H1 (cell line): ENCODE results near the gene RAP2B. TPM values are rescaled to one million over a fixed set of nuclear protein-coding genes. Genes with fewer than 3 reads are reported as not detected.

ENCODE experiments used
- CTCF ChIA-PET: fragments of 300-600 bp; sonication (Branson Sonifier 250); formaldehyde crosslinking; loops from one replicate; lab custom pipeline; 2021; ENCODE audit not compliant: partially characterized antibody; lab: Charles Lee
- POLR2A ChIA-PET: fragments of 300-600 bp; sonication (Branson Sonifier 250); formaldehyde crosslinking; loops from one replicate; lab custom pipeline; 2021; ENCODE audit warnings: inconsistent platforms; ENCODE audit not compliant: partially characterized antibody; lab: Charles Lee
- DNase-seq, 2 experiments: peaks; one replicate each; pipeline versions ENCODE4 v3.0.0 to v3.0.0-alpha.2; 2010 to 2022; ENCODE audit warnings: low spot score in 2 of 2, low read depth in 1 of 2, mixed read lengths in 1 of 2
- FAIRE-seq: peaks from 2 replicates; lab custom pipeline; 2011; peaks lifted over from hg19 to GRCh38; lab: Jason Lieb, UNC
- H2AFZ ChIP-seq: 2 replicates; pipeline ENCODE4 v1.8.1; 2012; ENCODE audit warnings: low read length, inconsistent platforms
- H2AK5ac ChIP-seq: 2 replicates; pipeline ENCODE4 v1.6.1; 2013; ENCODE audit warnings: low read depth, low read length
- H2BK120ac ChIP-seq: replicated peaks from 2 replicates; pipeline ENCODE3; 2013; ENCODE audit warnings: low read depth, low read length, inconsistent platforms
- H2BK12ac ChIP-seq: 2 replicates; pipeline ENCODE4 v1.6.1; 2013; ENCODE audit warnings: low read depth, low read length
- H2BK15ac ChIP-seq: 2 replicates; pipeline ENCODE4 v1.6.1; 2013; ENCODE audit warnings: low read length
- H2BK20ac ChIP-seq: 2 replicates; pipeline ENCODE4 v1.6.1; 2013; ENCODE audit warnings: low read length
- H2BK5ac ChIP-seq: 2 replicates; pipeline ENCODE4 v1.6.1; 2013; ENCODE audit warnings: low read depth, low read length
- H3K14ac ChIP-seq: 2 replicates; pipeline ENCODE4 v1.6.1; 2013; ENCODE audit warnings: inconsistent platforms; ENCODE audit not compliant: insufficient read length
- H3K18ac ChIP-seq: 2 replicates; pipeline ENCODE4 v1.6.1; 2013; ENCODE audit warnings: low read length; ENCODE audit errors: extremely low read depth
- H3K23ac ChIP-seq: 2 replicates; pipeline ENCODE4 v1.6.1; 2013; ENCODE audit warnings: inconsistent platforms; ENCODE audit not compliant: insufficient read length
- H3K23me2 ChIP-seq: 2 replicates; pipeline ENCODE4 v1.6.1; 2013; ENCODE audit warnings: low read depth, low read length
- H3K27ac ChIP-seq: 2 replicates; pipeline ENCODE4 v1.6.1; 2011; ENCODE audit warnings: low read depth, low read length, inconsistent platforms
- H3K27me3 ChIP-seq, 4 experiments: replicated peaks in 1 of 4; 1 replicate in 1 of 4; 2 replicates in 3 of 4; pipeline versions ENCODE4 v1.6.1 to v1.8.1; 2011 to 2013; ENCODE audit warnings: low read length in 3 of 4, mild to moderate bottlenecking in 3 of 4, inconsistent platforms in 2 of 4, mixed read lengths in 2 of 4, moderate library complexity in 1 of 4; ENCODE audit not compliant: control insufficient read depth in 3 of 4, insufficient read depth in 3 of 4; ENCODE audit errors: extremely low read depth in 1 of 4
- H3K36me3 ChIP-seq, 4 experiments: 2 replicates each; pipeline versions ENCODE4 v1.6.1 to v1.8.1; 2011 to 2013; ENCODE audit warnings: mild to moderate bottlenecking in 4 of 4, low read length in 3 of 4, moderate library complexity in 2 of 4, control low read depth in 1 of 4, inconsistent platforms in 1 of 4; ENCODE audit not compliant: insufficient read depth in 4 of 4, control insufficient read depth in 2 of 4
- H3K4ac ChIP-seq: replicated peaks from 2 replicates; pipeline ENCODE3; 2013; ENCODE audit warnings: low read length, low read depth, mixed read lengths, inconsistent platforms; ENCODE audit not compliant: insufficient read length
- H3K4me1 ChIP-seq, 4 experiments: replicated peaks in 1 of 4; 1 replicate in 1 of 4; 2 replicates in 3 of 4; pipeline versions ENCODE4 v1.6.1 to v1.8.1; 2011 to 2013; ENCODE audit warnings: low read length in 3 of 4, inconsistent platforms in 2 of 4, mixed read lengths in 1 of 4; ENCODE audit not compliant: insufficient read depth in 4 of 4, control insufficient read depth in 3 of 4
- H3K4me2 ChIP-seq, 2 experiments: 2 replicates each; pipeline versions ENCODE4 v1.6.1 to v1.8.1; 2011 to 2013; ENCODE audit warnings: low read depth in 2 of 2, low read length in 2 of 2, control low read depth in 1 of 2, inconsistent platforms in 1 of 2, mild to moderate bottlenecking in 1 of 2; ENCODE audit not compliant: insufficient read depth in 1 of 2
- H3K4me3 ChIP-seq, 4 experiments: fragments of 200-600, 300-600 bp in 1 of 4; sonication (generic), shearing (Covaris generic), sonication (Bioruptor Twin) in 1 of 4; 2 replicates each; pipeline versions ENCODE4 v1.5.1 to v1.8.1; 2011 to 2016; ENCODE audit warnings: low read length in 4 of 4, low read depth in 3 of 4, control low read depth in 2 of 4, inconsistent platforms in 2 of 4, mild to moderate bottlenecking in 2 of 4, mixed read lengths in 1 of 4, moderate library complexity in 1 of 4; ENCODE audit not compliant: insufficient read depth in 2 of 4; ENCODE audit errors: extremely low read depth in 1 of 4
- H3K56ac ChIP-seq: replicated peaks from 2 replicates; pipeline ENCODE3; 2013; ENCODE audit warnings: low read depth, mild to moderate bottlenecking, mixed read lengths, low read length, inconsistent platforms; ENCODE audit not compliant: insufficient read length
- H3K79me1 ChIP-seq: 2 replicates; pipeline ENCODE4 v1.6.1; 2013; ENCODE audit warnings: low read depth, low read length, control low read depth
- H3K79me2 ChIP-seq, 2 experiments: 2 replicates each; pipeline versions ENCODE4 v1.6.1 to v1.8.1; 2012 to 2013; ENCODE audit warnings: low read length in 2 of 2, mild to moderate bottlenecking in 2 of 2, inconsistent platforms in 1 of 2; ENCODE audit not compliant: insufficient read depth in 2 of 2, control insufficient read depth in 1 of 2
- H3K9ac ChIP-seq, 4 experiments: replicated peaks in 1 of 4; 1 replicate in 1 of 4; 2 replicates in 3 of 4; pipeline versions ENCODE4 v1.6.1 to v1.8.1; 2011 to 2013; ENCODE audit warnings: low read depth in 3 of 4, low read length in 3 of 4, control low read depth in 2 of 4, mild to moderate bottlenecking in 2 of 4, moderate library complexity in 2 of 4, inconsistent platforms in 1 of 4; ENCODE audit errors: extremely low read depth in 1 of 4
- H3K9me3 ChIP-seq, 2 experiments: 2 replicates each; pipeline versions ENCODE4 v1.6.1 to v1.8.1; 2012 to 2013; ENCODE audit warnings: mild to moderate bottlenecking in 2 of 2, moderate library complexity in 2 of 2, control low read depth in 1 of 2, inconsistent platforms in 1 of 2, low read depth in 1 of 2, low read length in 1 of 2, mixed read lengths in 1 of 2; ENCODE audit not compliant: insufficient read depth in 2 of 2
- H4K20me1 ChIP-seq, 2 experiments: replicated peaks in 1 of 2; 2 replicates each; pipeline versions ENCODE3 to v1.8.1; 2011 to 2013; ENCODE audit warnings: inconsistent platforms in 2 of 2, low read length in 2 of 2, mild to moderate bottlenecking in 1 of 2; ENCODE audit not compliant: insufficient read depth in 2 of 2, control insufficient read depth in 1 of 2
- H4K5ac ChIP-seq: 2 replicates; pipeline ENCODE4 v1.6.1; 2013; ENCODE audit warnings: low read length, low read depth, mixed read lengths, inconsistent platforms; ENCODE audit not compliant: insufficient read length
- H4K8ac ChIP-seq: 2 replicates; pipeline ENCODE4 v1.8.0; 2013; ENCODE audit warnings: mild to moderate bottlenecking, moderate library complexity, low read length, inconsistent platforms; ENCODE audit not compliant: insufficient read depth; ENCODE audit errors: extremely low read depth
- H4K91ac ChIP-seq: replicated peaks from 2 replicates; pipeline ENCODE3; 2013; ENCODE audit warnings: low read length, mixed read lengths, inconsistent platforms; ENCODE audit not compliant: insufficient read length
- E2F6 ChIP-seq: IDR thresholded peaks from 2 replicates; pipeline ENCODE4 v1.6.1; 2012; ENCODE audit warnings: inconsistent platforms
- EGR1 ChIP-seq: IDR thresholded peaks from 2 replicates; pipeline ENCODE4 v1.6.1; 2011; ENCODE audit warnings: low read depth, low read length, borderline replicate concordance
- POLR2AphosphoS5 ChIP-seq: IDR thresholded peaks from 2 replicates; pipeline ENCODE4 v1.6.1; 2011; ENCODE audit warnings: low read depth, low read length
- RFX5 ChIP-seq: IDR thresholded peaks from 2 replicates; pipeline ENCODE4 v1.6.1; 2011; ENCODE audit warnings: low read depth, low read length, improper control_type of control experiment, borderline replicate concordance
- RNF2 ChIP-seq: fragments of 200-900, 300-1000 bp; sonication (generic); IDR thresholded peaks from 2 replicates; pipeline ENCODE4 v1.7.1; 2016; ENCODE audit warnings: borderline replicate concordance, low read depth, mild to moderate bottlenecking, antibody characterized with exemption, low read length; ENCODE audit not compliant: poor library complexity, severe bottlenecking; ENCODE audit errors: missing control alignments
- TBP ChIP-seq: IDR thresholded peaks from 2 replicates; pipeline ENCODE4 v1.6.1; 2011; ENCODE audit warnings: low read depth, low read length, improper control_type of control experiment
- WGBS, 2 experiments: shearing (Covaris generic) in 1 of 2; methylation state at CpG; one replicate each; pipeline versions ENCODE4 v1.1.6 to v1.1.7; 2013 to 2015; ENCODE audit warnings: low lambda C conversion rate in 2 of 2, mixed read lengths in 2 of 2, inconsistent platforms in 1 of 2, low coverage in 1 of 2, missing lambda C conversion rate in 1 of 2; ENCODE audit not compliant: insufficient replicate concordance in 2 of 2, insufficient coverage in 1 of 2, insufficient read length in 1 of 2; ENCODE audit errors: extremely low coverage in 1 of 2, missing lambda C conversion rate in 1 of 2; 5-methylcytosine and 5-hydroxymethylcytosine counted together
- long read RNA-seq, 2 experiments: library from RNA in 1 of 2; library from capped mRNA in 1 of 2; stranded (forward); transcript quantifications; one replicate each; pipeline ENCODE4 v2.0.0, GENCODE V29; 2021; ENCODE audit warnings: inconsistent platforms in 1 of 2
- polyA minus RNA-seq, 3 experiments: library from RNA; depleted of rRNA, polyadenylated mRNA; stranded (reverse); fragments of >200 nt; gene quantifications; 1 replicate in 2 of 3; 2 replicates in 1 of 3; pipeline ENCODE4 v1.2.3, GENCODE V29; 2011
- polyA plus RNA-seq, 7 experiments: library from polyadenylated mRNA; depleted of rRNA in 3 of 7; stranded (reverse) in 5 of 7; unstranded in 2 of 7; fragments of >200 nt in 5 of 7; fragments of 200-250 nt in 2 of 7; gene quantifications; 1 replicate in 5 of 7; 2 replicates in 1 of 7; 4 replicates in 1 of 7; pipeline versions ENCODE4 v1.2.1 to v1.2.3, GENCODE V29; 2011 to 2013; ENCODE audit warnings: missing spikeins in 2 of 7, mixed read lengths in 2 of 7
- total RNA-seq: library from RNA; stranded (reverse); fragmentation: NEBNext Ultra II Directional; extraction: Animal tissue kit (Norgen Biotek cat#: 25700); gene quantifications from 2 replicates; pipeline ENCODE4 v1.2.1, GENCODE V29; 2021

Gene RAP2B
- total RNA-seq: 20.0 and 20.3 TPM in 2 replicates
- 7.5 and 9.0 TPM in 2 replicates for polyA plus RNA-seq (2011; rRNA removed)
- polyA plus RNA-seq (2011; cell fraction: cytosol; rRNA removed): 8.4 TPM
- polyA plus RNA-seq (2011; cell fraction: nucleus; rRNA removed): 4.5 TPM
- 10.2 to 10.8 TPM (median 10.6 TPM) in 4 replicates for polyA plus RNA-seq (2012, experiment 1 of 2)
- 6.3 TPM for polyA plus RNA-seq (2012, experiment 2 of 2)
- polyA plus RNA-seq (2013, experiment 1 of 2): 10.9 TPM
- 11.2 TPM for polyA plus RNA-seq (2013, experiment 2 of 2)
- 10.6 and 11.5 TPM in 2 replicates for polyA minus RNA-seq (2011; rRNA and poly(A)+ RNA removed)
- polyA minus RNA-seq (2011; cell fraction: cytosol; rRNA and poly(A)+ RNA removed): 19.2 TPM
- 10.2 TPM for polyA minus RNA-seq (2011; cell fraction: nucleus; rRNA and poly(A)+ RNA removed)
- long read RNA-seq, experiment 1, full-length matches to known transcripts: 26 of 27 reads
- long read RNA-seq, experiment 1, partial matches to known transcripts: 0 of 27 reads
- long read RNA-seq, experiment 1, other reads (novel, unspliced or antisense): 1 of 27 reads
- long read RNA-seq, experiment 2, full-length matches to known transcripts: 3 of 3 reads
- long read RNA-seq, experiment 2, partial matches to known transcripts: 0 of 3 reads
- long read RNA-seq, experiment 2, other reads (novel, unspliced or antisense): 0 of 3 reads

- H2BK120ac ChIP-seq: peak within 1 kb of the TSS; percentile 34
- H3K56ac ChIP-seq: peak within 1 kb of the TSS; percentile 63
- 0 out of 2 replicates have a peak within 1 kb of the TSS, but pooled peaks have one; percentile 76 for H2BK15ac ChIP-seq
- H2BK12ac ChIP-seq: peak within 1 kb of the TSS; percentile 70
- H4K91ac ChIP-seq: peak within 1 kb of the TSS; percentile 34
- no peak within 1 kb of the TSS for H2AK5ac ChIP-seq
- H3K4me3 ChIP-seq: peak within 1 kb of the TSS; percentile 88 to 94 (median 91)
- peak within 1 kb of the TSS; percentile 79 to 96 for H3K4me2 ChIP-seq
- H3K9ac ChIP-seq: peak within 1 kb of the TSS; percentile 68 to 88 (median 74)
- H4K8ac ChIP-seq: peak within 1 kb of the TSS; percentile 96
- H3K18ac ChIP-seq: peak within 1 kb of the TSS; percentile 71
- peaks cover 0 to 3% (median 0%) of the 10 kb centered on the region in 4 experiments; a peak in 2 of 7 replicates for H3K27me3 ChIP-seq
- peak within 1 kb of the TSS; percentile 82; the same call in 1 of the 2 replicates for H2BK5ac ChIP-seq
- peak within 1 kb of the TSS; percentile 57 for H4K5ac ChIP-seq
- WGBS, 2 experiments: 0% methylated on average over 31 of the region's 91 CpGs; no CpG with 5 or more reads in 1 of the 2 experiments
- H4K20me1 ChIP-seq: peaks cover 10 to 22% of the 10 kb centered on the region in 2 experiments
- no peak within 1 kb of the TSS for H3K23ac ChIP-seq
- no peak within 1 kb of the TSS for H3K14ac ChIP-seq
- H3K36me3 ChIP-seq: no peaks in the 10 kb centered on the region
- H3K79me1 ChIP-seq: no peaks in the 10 kb centered on the region; the same call in 1 of the 2 replicates
- CTCF ChIA-PET: interaction anchor here (1.5 kb wide), 1 partner anchor 13 kb away, joined by 3 read pairs; no protein-coding TSS in a partner anchor
- H3K27ac ChIP-seq: peak within 1 kb of the TSS; percentile 71
- FAIRE-seq: no peak
- DNase-seq: peak; percentile 82 to 88
- peaks cover 0 to 11% (median under 1%) of the 10 kb centered on the region in 4 experiments; a peak in 5 of 7 replicates for H3K4me1 ChIP-seq
- H3K9me3 ChIP-seq: no peaks in the 10 kb centered on the region
- no peak within 1 kb of the TSS for H2BK20ac ChIP-seq
- H3K79me2 ChIP-seq: peaks cover 0 to 45% of the 10 kb centered on the region in 2 experiments; a peak in 3 of 4 replicates
- H3K23me2 ChIP-seq: peaks cover 18% of the 10 kb centered on the region
- no peak within 1 kb of the TSS for H3K4ac ChIP-seq
- H2AFZ ChIP-seq: peak within 1 kb of the TSS; percentile 97
- POLR2A ChIA-PET: interaction anchor here (0.8 to 1.5 kb wide), 2 partner anchors 10 to 45 kb away, joined by 3 to 6 read pairs; no protein-coding TSS in a partner anchor
- TF ChIP-seq RFX5: no peak
- peak; percentile 51; the same call in 1 of the 2 replicates for TF ChIP-seq E2F6
- peak; percentile 79 for TF ChIP-seq TBP
- TF ChIP-seq RNF2: no peak
- TF ChIP-seq EGR1: 0 out of 2 replicates have a peak, but pooled peaks have one; percentile 22
- TF ChIP-seq POLR2AphosphoS5: peak; percentile 70; the same call in 1 of the 2 replicates
These were observed at the start of gene RAP2B for GRCh38 chr3:153161714-153162512. RAP2B (plus strand) TSS chr3:153162226; CDS start chr3:153162694, 468 bp downstream.
